Lower lobe of right lung (tissue), 2 donors: Measurements from ENCODE around the gene NDUFA12. TPM values are rescaled to one million over a fixed set of nuclear protein-coding genes. Genes with fewer than 3 reads are reported as not detected.

Experiments used
- ATAC-seq, 2 donors: fragments of 200-7000 bp; cut with Tn5 transposase; one replicate each; pipeline ENCODE4 v1.9.1; 2020 to 2022; ENCODE audit warnings: mild to moderate bottlenecking in 2 of 2, moderate library complexity in 2 of 2
- DNase-seq: peaks from one replicate; pipeline ENCODE4 v3.0.0-alpha.2; 2020
- H3K27ac ChIP-seq: fragments of 200-600 bp; one replicate; pipeline ENCODE4 v1.8.0; 2022
- H3K27me3 ChIP-seq: fragments of 200-600 bp; one replicate; pipeline ENCODE4 v1.8.0; 2022; ENCODE audit warnings: low read depth
- H3K36me3 ChIP-seq: fragments of 200-600 bp; one replicate; pipeline ENCODE4 v1.8.0; 2022; ENCODE audit warnings: mild to moderate bottlenecking
- H3K4me1 ChIP-seq: fragments of 200-600 bp; one replicate; pipeline ENCODE4 v1.8.0; 2022
- H3K4me3 ChIP-seq: fragments of 200-600 bp; one replicate; pipeline ENCODE4 v1.8.0; 2022; ENCODE audit warnings: mild to moderate bottlenecking
- H3K9me3 ChIP-seq: fragments of 200-600 bp; one replicate; pipeline ENCODE4 v1.8.0; 2022
- CTCF ChIP-seq: fragments of 200-600 bp; IDR thresholded peaks from one replicate; pipeline ENCODE4 v1.8.0; 2022; ENCODE audit warnings: antibody characterized with exemption, mild to moderate bottlenecking
- intact Hi-C: fragments of 100-400 bp; cut with DNase I; formaldehyde crosslinking; loops from one replicate; pipeline ENCODE4 v1.11.0; 2022
- total RNA-seq: library from RNA; stranded (reverse); fragmentation: NEBNext Ultra II Directional; extraction: Animal tissue kit (Norgen Biotek cat#: 25700); gene quantifications from one replicate; pipeline ENCODE4 v1.2.1, GENCODE V29; 2021
- donor health status: DM: no; HTN: yes; CAD: no; lungs with severe emphysema.

Gene NDUFA12
- total RNA-seq, 1 donor from 2014 or later: 65.0 TPM

GRCh38 chr12:95017482-95017881 is 14.0 kb upstream of the NDUFA12 start:
- peaks cover 21% of the 10 kb centered on the region for H3K36me3 ChIP-seq
- no peaks in the 10 kb centered on the region for H3K27me3 ChIP-seq
- no peak overlapping the region for H3K4me3 ChIP-seq
- DNase-seq: no peak
- no peak for TF ChIP-seq CTCF
- no peak for ATAC-seq
- no peaks in the 10 kb centered on the region for H3K4me1 ChIP-seq
- H3K9me3 ChIP-seq: no peaks in the 10 kb centered on the region
- intact Hi-C loops: no loop called here
- H3K27ac ChIP-seq: no peak overlapping the region

- H3K36me3 ChIP-seq: peaks cover 7% of the 10 kb centered on the region
Observed at GRCh38 chr12:95016120-95016519, 12.6 kb upstream of the NDUFA12 start.

GRCh38 chr12:95014554-95014953 is 11.1 kb upstream of the NDUFA12 start:
- ATAC-seq (no peak), DNase-seq (no peak)
- no peak overlapping the region for H3K4me3 ChIP-seq

More at GRCh38 chr12:95016120-95016519, 12.6 kb upstream of the NDUFA12 start:
- DNase-seq: no peak
- H3K9me3 ChIP-seq: no peaks in the 10 kb centered on the region
- H3K27ac ChIP-seq: no peak overlapping the region
- no peak overlapping the region for H3K4me3 ChIP-seq
- ATAC-seq: no peak
- no peaks in the 10 kb centered on the region for H3K4me1 ChIP-seq
- H3K27me3 ChIP-seq: no peaks in the 10 kb centered on the region
- TF ChIP-seq CTCF: no peak
- intact Hi-C loops: no loop called here

GRCh38 chr12:95006206-95006605 is 2.7 kb upstream of the NDUFA12 start:
- no peak overlapping the region for H3K4me3 ChIP-seq
- H3K27me3 ChIP-seq: no peaks in the 10 kb centered on the region
- H3K36me3 ChIP-seq: peaks cover 4% of the 10 kb centered on the region
- peaks cover 18% of the 10 kb centered on the region for H3K9me3 ChIP-seq
- no peak for DNase-seq
- peaks cover 21% of the 10 kb centered on the region for H3K4me1 ChIP-seq
- H3K27ac ChIP-seq: no peak overlapping the region
- intact Hi-C loops: no loop called here
- no peak for ATAC-seq
- no peak for TF ChIP-seq CTCF

More at GRCh38 chr12:95014554-95014953, 11.1 kb upstream of the NDUFA12 start:
- Histone ChIP-seq H3K27ac (no peak overlapping the region), H3K9me3 (no peaks in the 10 kb centered on the region), H3K36me3 (no peaks in the 10 kb centered on the region), H3K27me3 (no peaks in the 10 kb centered on the region), H3K4me1 (no peaks in the 10 kb centered on the region)
- intact Hi-C loops: no loop called here
- TF ChIP-seq CTCF: no peak

- Histone ChIP-seq H3K4me3 (no peak overlapping the region), H3K9me3 (peaks cover 18% of the 10 kb centered on the region), H3K36me3 (peaks cover 13% of the 10 kb centered on the region), H3K4me1 (peaks cover 37% of the 10 kb centered on the region), H3K27ac (no peak overlapping the region), H3K27me3 (no peaks in the 10 kb centered on the region)
- DNase-seq: no peak
- intact Hi-C loops: no loop called here
- ATAC-seq: no peak
- TF ChIP-seq CTCF: no peak
Observed at GRCh38 chr12:95004610-95005009, 1.1 kb upstream of the NDUFA12 start.

GRCh38 chr12:95003921-95004272 is 400 bp upstream of the NDUFA12 start:
- H3K9me3 ChIP-seq: peaks cover 15% of the 10 kb centered on the region
- peak overlapping the region; percentile 84 for H3K4me3 ChIP-seq
- H3K27ac ChIP-seq: peak overlapping the region; percentile 88
- no peaks in the 10 kb centered on the region for H3K27me3 ChIP-seq
- peaks cover 13% of the 10 kb centered on the region for H3K36me3 ChIP-seq
- intact Hi-C loops: no loop called here
- ATAC-seq (peak; percentile 3 to 20), DNase-seq (no peak)
- no peak for TF ChIP-seq CTCF
- peaks cover 41% of the 10 kb centered on the region for H3K4me1 ChIP-seq
